Spleen (tissue), 3 donors: Measurements from ENCODE around the gene BLCAP.

Experiments used
- POLR2A ChIP-seq, 3 donors: fragments of 450-650 bp; IDR thresholded peaks; one replicate each; pipeline ENCODE4 v1.5.1; 2017; ENCODE audit warnings: antibody characterized with exemption in 3 of 3, mild to moderate bottlenecking in 1 of 3
- POLR2AphosphoS5 ChIP-seq, 3 donors: sonication (generic); formaldehyde crosslinking; IDR thresholded peaks; one replicate each; pipeline ENCODE4 v1.5.1; 2017; ENCODE audit warnings: antibody characterized with exemption in 3 of 3

GRCh38 chr20:37500311-37500710 lies 27.4 kb downstream of the BLCAP start:
- no peak for TF ChIP-seq POLR2AphosphoS5 (IDR thresholded peaks at IDR 0.05)
- TF ChIP-seq POLR2A (IDR thresholded peaks at IDR 0.05): no peak
